ENCODE measurements around the gene SLC2A11.

SLC2A11 gene

GRCh38 chr22:23841736-23842445 is 15.8 kb upstream of the SLC2A11 start:
- TF ChIP-seq CTCF (IDR thresholded peaks at IDR 0.05; ENCODE audit: low read depth, low read length) = no peak
- DNase-seq (ENCODE audit: extremely low read depth, low read depth) = no peak

- no peak for TF ChIP-seq CTCF (IDR thresholded peaks at IDR 0.05; ENCODE audit: low read depth, low read length)
- DNase-seq (ENCODE audit: extremely low read depth, low read depth) = no peak
Measured at GRCh38 chr22:23842599-23842998, 15.1 kb upstream of the SLC2A11 start.

GRCh38 chr22:23844739-23845202 is 12.9 kb upstream of the SLC2A11 start:
- TF ChIP-seq CTCF (IDR thresholded peaks at IDR 0.05; ENCODE audit: low read depth, low read length) = no peak
- no peak for DNase-seq (ENCODE audit: extremely low read depth, low read depth)

GRCh38 chr22:23845265-23846080 is 12.2 kb upstream of the SLC2A11 start:
- no peak for DNase-seq (ENCODE audit: extremely low read depth, low read depth)
- no peak for TF ChIP-seq CTCF (IDR thresholded peaks at IDR 0.05; ENCODE audit: low read depth, low read length)

GRCh38 chr22:23846081-23846469 is 11.6 kb upstream of the SLC2A11 start:
- TF ChIP-seq CTCF (IDR thresholded peaks at IDR 0.05; ENCODE audit: low read depth, low read length) = no peak
- DNase-seq (ENCODE audit: extremely low read depth, low read depth) = no peak

- TF ChIP-seq CTCF (IDR thresholded peaks at IDR 0.05; ENCODE audit: low read depth, low read length) = no peak
- DNase-seq (ENCODE audit: extremely low read depth, low read depth) = no peak
Measured at GRCh38 chr22:23847310-23847920, 10.3 kb upstream of the SLC2A11 start.

All from AG09319 (cell line).